K562 (cell line): ENCODE results near the gene PDZD8. TPM values are rescaled to one million over a fixed set of nuclear protein-coding genes. Genes with fewer than 3 reads are reported as not detected.

Source experiments
- ATAC-seq: fragments of 200-7000 bp; cut with Tn5 transposase; 3 replicates; pipeline ENCODE4 v1.9.1; 2020; ENCODE audit warnings: moderate library complexity
- BruUV-seq: library from RNA; stranded (reverse); fragments of 400-500 nt; replicated peaks from 2 replicates; lab custom pipeline; 2021; lab: Mats Ljungman, UMichigan
- CTCF ChIA-PET: fragments of 300-600 bp; formaldehyde crosslinking; extraction: SDS; loops from one replicate; lab custom pipeline; 2021; ENCODE audit warnings: low intra/inter-chr PET ratio; lab: Yijun Ruan, JAX
- POLR2A ChIA-PET: fragments of 300-600, 350-650 bp; sonication (Branson Sonifier 250); formaldehyde crosslinking; extraction: SDS; loops from one replicate; lab custom pipeline; 2021; ENCODE audit warnings: antibody characterized with exemption, inconsistent platforms; lab: Yijun Ruan, JAX
- DNase-seq, 4 experiments: peaks; one replicate each; pipeline versions ENCODE4 v3.0.0 to v3.0.0-alpha.2; 2011 to 2018; ENCODE audit warnings: low spot score in 3 of 4, mixed read lengths in 3 of 4; ENCODE audit errors: extremely low read depth in 1 of 4
- FAIRE-seq: peaks from 2 replicates; lab custom pipeline; 2011; peaks lifted over from hg19 to GRCh38; lab: Jason Lieb, UNC
- H2AFZ ChIP-seq: 2 replicates; pipeline ENCODE4 v1.6.0; 2011; ENCODE audit warnings: low read depth, low read length, control low read depth, inconsistent platforms
- H3K27ac ChIP-seq: fragments of 200-600 bp; 3 replicates; pipeline ENCODE4 v1.8.0; 2011; ENCODE audit warnings: low read depth, mild to moderate bottlenecking, control low read depth, inconsistent platforms, low read length, moderate library complexity, mixed read lengths; ENCODE audit errors: extremely low read depth
- H3K27me3 ChIP-seq, 2 experiments: fragments of 300-600 bp in 1 of 2; 2 replicates in 1 of 2; 3 replicates in 1 of 2; pipeline versions ENCODE4 v1.6.0 to v1.8.0; 2011; ENCODE audit warnings: inconsistent platforms in 2 of 2, low read length in 2 of 2, mild to moderate bottlenecking in 1 of 2, mixed read lengths in 1 of 2, moderate library complexity in 1 of 2; ENCODE audit not compliant: control insufficient read depth in 2 of 2, insufficient read depth in 2 of 2
- H3K36me3 ChIP-seq: fragments of 300-600 bp; 3 replicates; pipeline ENCODE4 v1.8.0; 2011; ENCODE audit warnings: mild to moderate bottlenecking, low read length, inconsistent platforms; ENCODE audit not compliant: control insufficient read depth, insufficient read depth
- H3K4me1 ChIP-seq, 2 experiments: fragments of 200-600 bp in 1 of 2; replicated peaks in 1 of 2; 2 replicates in 1 of 2; 3 replicates in 1 of 2; pipeline versions ENCODE4 v1.5.1 to v1.8.0; 2011; ENCODE audit warnings: inconsistent platforms in 2 of 2, low read length in 2 of 2, mild to moderate bottlenecking in 1 of 2, mixed read lengths in 1 of 2, moderate library complexity in 1 of 2; ENCODE audit not compliant: control insufficient read depth in 2 of 2, insufficient read depth in 2 of 2
- H3K4me2 ChIP-seq: 2 replicates; pipeline ENCODE4 v1.6.1; 2011; ENCODE audit warnings: low read length, control low read depth, inconsistent platforms, mixed read lengths; ENCODE audit not compliant: insufficient read depth
- H3K4me3 ChIP-seq: fragments of 200-600 bp; sonication (generic), shearing (Covaris generic); 2 replicates; pipeline ENCODE4 v1.5.1; 2016; ENCODE audit warnings: control low read depth, inconsistent platforms
- H3K79me2 ChIP-seq: fragments of 200-600 bp; 3 replicates; pipeline ENCODE4 v1.8.0; 2011; ENCODE audit warnings: low read length, inconsistent platforms; ENCODE audit not compliant: control insufficient read depth, insufficient read depth
- H3K9ac ChIP-seq, 2 experiments: 2 replicates each; pipeline versions ENCODE4 v1.6.0 to v1.6.1; 2011; ENCODE audit warnings: low read depth in 2 of 2, low read length in 2 of 2, control low read depth in 1 of 2, inconsistent platforms in 1 of 2, mild to moderate bottlenecking in 1 of 2, mixed read lengths in 1 of 2; ENCODE audit not compliant: insufficient read depth in 1 of 2
- H3K9me1 ChIP-seq: one replicate; pipeline ENCODE4 v1.6.0; 2011; ENCODE audit warnings: inconsistent platforms, mild to moderate bottlenecking, low read length, moderate library complexity; ENCODE audit not compliant: control insufficient read depth, insufficient read depth
- H3K9me3 ChIP-seq: replicated peaks from 2 replicates; pipeline ENCODE4 v1.5.1; 2011; ENCODE audit warnings: low read depth, low read length, inconsistent platforms; ENCODE audit not compliant: control insufficient read depth, insufficient read depth
- H4K20me1 ChIP-seq: replicated peaks from 2 replicates; pipeline ENCODE4 v1.6.1; 2011; ENCODE audit warnings: low read length, inconsistent platforms, mixed read lengths; ENCODE audit not compliant: control insufficient read depth, insufficient read depth
- HDAC2 ChIP-seq: fragments of 450-650 bp; IDR thresholded peaks from 2 replicates; pipeline ENCODE4 v1.6.1; 2016; ENCODE audit warnings: mild to moderate bottlenecking
- LARP7 ChIP-seq: fragments of 450-650 bp; IDR thresholded peaks from 2 replicates; pipeline ENCODE4 v1.6.1; 2016
- MCM7 ChIP-seq, 2 experiments: fragments of 450-650 bp; IDR thresholded peaks; 2 replicates each; pipeline ENCODE4 v1.6.1; 2016 to 2018
- PPARD ChIP-seq: fragments of 250-450 bp; sonication (Bioruptor Pico); IDR thresholded peaks from 2 replicates; pipeline ENCODE4 v1.8.0; 2022; ENCODE audit warnings: inconsistent platforms, mild to moderate bottlenecking, moderate library complexity
- RHOXF2B ChIP-seq: fragments of 250-450 bp; sonication (Bioruptor Pico); conservative IDR thresholded peaks from 2 replicates; pipeline ENCODE4 v1.5.1; 2021
- SAFB ChIP-seq: fragments of 200-400 bp; formaldehyde crosslinking; IDR thresholded peaks from 2 replicates; pipeline ENCODE4 v1.6.1; 2017; ENCODE audit warnings: low read depth, low read length, borderline replicate concordance
- SMAD1 ChIP-seq: fragments of 150-350 bp; IDR thresholded peaks from 2 replicates; pipeline ENCODE4 v1.6.1; 2014; ENCODE audit warnings: low read length, low read depth; ENCODE audit not compliant: partially characterized antibody
- SMARCE1 ChIP-seq: fragments of 450-650 bp; IDR thresholded peaks from 2 replicates; pipeline ENCODE4 v1.7.1; 2016; ENCODE audit warnings: mild to moderate bottlenecking
- SPI1 ChIP-seq: IDR thresholded peaks from 2 replicates; pipeline ENCODE4 v1.6.1; 2011; ENCODE audit warnings: low read depth, low read length, control low read depth, borderline replicate concordance
- WGBS: fragments of 100-300 bp; shearing (Covaris generic); methylation state at CpG from one replicate; pipeline ENCODE4 v1.1.6; 2016; ENCODE audit warnings: low coverage, mixed read lengths; ENCODE audit not compliant: insufficient coverage; ENCODE audit errors: missing lambda C conversion rate; 5-methylcytosine and 5-hydroxymethylcytosine counted together
- in situ Hi-C: fragments of 300-500 bp; cut with MboI; formaldehyde crosslinking; loops from 4 replicates; pipeline ENCODE4 v1.15.0; 2018; ENCODE audit warnings: inconsistent platforms, mixed read lengths
- intact Hi-C: fragments of 100-400 bp; cut with micrococcal nuclease; formaldehyde crosslinking; loops from 2 replicates; pipeline ENCODE4 v1.14.2; 2022
- polyA plus RNA-seq, 8 experiments: library from polyadenylated mRNA; depleted of rRNA in 4 of 8; stranded (reverse) in 5 of 8; unstranded in 3 of 8; fragments of >200 nt; fragmentation: Nextera tagmentation in 2 of 8; fragmentation: Illumina TruSeq in 1 of 8; extraction: Ambion mirVana in 2 of 8; extraction: Trizol in 1 of 8; gene quantifications; 2 replicates each; pipeline versions ENCODE4 v1.2.1 to v1.2.3, GENCODE V29; 2011 to 2014; ENCODE audit warnings: inconsistent platforms in 1 of 8, missing spikeins in 1 of 8
- total RNA-seq, 7 experiments: library from RNA; depleted of rRNA in 6 of 7; stranded (reverse); fragments of >200 nt in 6 of 7; fragmentation: Illumina TruSeq in 2 of 7; extraction: Trizol in 2 of 7; gene quantifications; 2 replicates each; pipeline versions ENCODE4 v1.2.1 to v1.2.3, GENCODE V29; 2011 to 2021; ENCODE audit warnings: low replicate concordance in 1 of 7

The PDZD8 gene
- total and polyA plus RNA-seq, 9 of the 15 experiments (the other 6 are each of a cell fraction or from before 2014, with no cell fraction given), result 5.5 to 53.4 (median 36.8) TPM

DNA sequence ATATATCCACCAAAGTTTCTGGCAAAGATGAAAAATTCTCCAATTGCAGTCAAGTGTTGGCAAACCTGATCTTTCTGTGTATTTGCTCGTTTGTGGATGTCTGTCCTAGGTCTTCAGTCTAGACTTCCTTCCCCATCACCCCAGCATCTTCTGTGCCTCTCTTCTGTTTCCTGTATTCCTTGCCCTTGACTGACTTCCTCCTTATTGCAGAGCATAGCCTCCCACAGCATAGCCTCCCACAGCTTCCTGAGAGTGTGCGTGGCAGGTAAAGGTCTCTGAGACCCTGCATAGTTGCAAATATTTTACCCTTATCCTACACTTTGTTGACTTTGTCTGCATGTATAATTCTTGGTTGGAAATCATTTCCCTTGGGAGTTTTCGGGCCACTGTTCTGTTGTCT lies 116.0 kb downstream of the PDZD8 start:
- peaks cover 5 to 8% of the 10 kb centered on the region in 2 experiments; a peak in 3 of 5 replicates for H3K4me1 ChIP-seq
- no peaks in the 10 kb centered on the region for H3K9me1 ChIP-seq
- H4K20me1 ChIP-seq, result no peaks in the 10 kb centered on the region
- ATAC-seq (no peak), DNase-seq (no peak), FAIRE-seq (no peak)
- H3K79me2 ChIP-seq, result no peaks in the 10 kb centered on the region
- H3K27ac ChIP-seq, result no peak overlapping the region
- H3K9me3 ChIP-seq, result no peaks in the 10 kb centered on the region
- no peak for TF ChIP-seq SMARCE1
- TF ChIP-seq SPI1, result peak; percentile 17; the same call in 1 of the 2 replicates
- TF ChIP-seq MCM7 (IDR thresholded peaks at IDR 0.05), result no peak
- TF ChIP-seq HDAC2, result no peak
- no peak for TF ChIP-seq SMAD1
- TF ChIP-seq LARP7, result no peak
- H3K27me3 ChIP-seq, result peaks cover 8 to 41% of the 10 kb centered on the region in 2 experiments; a peak in 3 of 5 replicates
- POLR2A ChIA-PET, result interaction anchor here (0.8 kb wide), 1 partner anchor 10 kb away, joined by 5 read pairs; no protein-coding TSS in a partner anchor
- CTCF ChIA-PET, result no interaction called here
- in situ Hi-C loops, result no loop called here
- no peak overlapping the region for H3K4me2 ChIP-seq
- H3K4me3 ChIP-seq, result no peak overlapping the region
- no TSS peak for BruUV-seq
- intact Hi-C loops, result no loop called here
- WGBS, result 6% methylated on average over 3 of the region's 3 CpGs
- H3K9ac ChIP-seq, result no peak overlapping the region
- no peak overlapping the region for H2AFZ ChIP-seq
- H3K36me3 ChIP-seq, result no peaks in the 10 kb centered on the region

DNA sequence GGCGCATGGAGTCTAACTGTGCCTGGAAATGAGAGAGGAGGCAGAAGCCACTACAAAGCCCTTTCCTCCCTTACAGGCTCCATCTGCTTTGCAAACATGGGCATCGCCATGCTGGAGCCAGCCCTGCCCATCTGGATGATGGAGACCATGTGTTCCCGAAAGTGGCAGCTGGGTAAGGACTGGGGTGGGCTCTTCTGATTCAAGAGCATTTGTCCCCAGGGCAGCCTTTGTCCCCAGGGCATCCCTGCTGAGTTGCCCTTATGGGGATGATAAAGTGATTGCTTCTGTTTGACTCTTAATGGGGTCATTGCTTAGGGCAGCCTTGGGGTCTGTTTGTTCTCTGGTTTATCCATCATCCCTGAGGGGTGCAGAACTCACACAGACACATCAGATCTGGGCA lies 117.5 kb downstream of the PDZD8 start:
- Histone ChIP-seq H4K20me1 (no peaks in the 10 kb centered on the region), H3K79me2 (no peaks in the 10 kb centered on the region), H3K4me2 (no peak overlapping the region), H3K36me3 (no peaks in the 10 kb centered on the region), H3K4me3 (no peak overlapping the region), H3K27ac (no peak overlapping the region), H2AFZ (no peak overlapping the region), H3K4me1 (peaks cover 0 to 2% of the 10 kb centered on the region in 2 experiments; a peak in 3 of 5 replicates), H3K9me1 (no peaks in the 10 kb centered on the region), H3K27me3 (peaks cover 8 to 48% of the 10 kb centered on the region in 2 experiments; a peak in 3 of 5 replicates), H3K9ac (no peak overlapping the region), H3K9me3 (no peaks in the 10 kb centered on the region)
- TF ChIP-seq RHOXF2B (CRISPR knock-in tag) (no peak), PPARD (no peak), SAFB (no peak)
- DNase-seq (no peak), FAIRE-seq (no peak), ATAC-seq (no peak)
- CTCF ChIA-PET, result interaction anchor here (0.5 kb wide), 1 partner anchor 17 kb away, joined by 4 read pairs; no protein-coding TSS in a partner anchor
- POLR2A ChIA-PET, result interaction anchor here (0.6 kb wide), 1 partner anchor 200 kb away, joined by 3 read pairs; no protein-coding TSS in a partner anchor
- 28% methylated on average over 3 of the region's 3 CpGs for WGBS
- intact Hi-C loops, result no loop called here
- in situ Hi-C loops, result no loop called here
- BruUV-seq, result no TSS peak
